ENCODE data around the gene CTSS.
"Not testable (repeated sequence)": the region's sequence is repeated elsewhere in the genome, so short reads cannot be mapped to it uniquely, and the experiment has no call there.

Gene CTSS

DNA sequence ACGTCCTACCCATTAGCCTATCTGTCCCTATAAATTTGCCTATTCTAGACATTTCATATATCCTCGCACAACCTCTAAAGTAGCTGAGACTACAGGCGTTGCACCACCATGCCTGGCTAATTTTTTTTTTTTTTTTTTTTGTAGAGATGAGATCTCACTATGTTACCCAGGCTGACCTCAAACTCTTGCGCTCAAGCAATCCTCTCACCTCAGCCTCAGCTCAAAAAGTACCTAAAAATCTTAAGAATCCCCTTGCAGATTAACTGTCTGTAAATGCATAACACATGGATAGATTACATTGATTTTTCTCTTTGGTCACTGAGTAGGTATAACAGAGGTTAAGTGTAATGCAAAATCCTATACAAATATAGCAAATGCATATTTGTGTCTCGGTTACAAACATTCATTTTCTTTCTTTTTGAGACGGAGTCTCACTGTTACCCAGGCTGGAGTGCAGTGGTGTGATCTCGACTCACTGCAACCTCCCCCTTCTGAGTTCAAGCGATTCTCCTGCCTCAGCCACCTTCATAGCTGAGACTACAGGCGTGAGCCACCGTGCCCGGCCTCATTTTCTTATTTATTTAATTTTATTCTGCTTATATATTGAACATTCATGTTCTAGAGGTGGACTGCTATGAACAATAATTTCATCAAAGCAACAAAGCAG is 47.2 kb downstream of the CTSS start:
- Histone ChIP-seq H3K4me3 (ENCODE audit: low read depth, low read length) (no peak overlapping the region), H3K4me2 (ENCODE audit: low read length) (no peak overlapping the region), H3K9me3 (ENCODE audit: control insufficient read depth, low read length) (no peaks in the 10 kb centered on the region), H3K36me3 (ENCODE audit: control insufficient read depth, insufficient read depth, low read length) (no peaks in the 10 kb centered on the region), H3K9ac (no peak overlapping the region), H3K27ac (no peak overlapping the region), H3K27me3 (ENCODE audit: control insufficient read depth, insufficient read depth, low read length) (no peaks in the 10 kb centered on the region), H2AFZ (no peak overlapping the region), H3K79me2 (no peaks in the 10 kb centered on the region), H3K4me1 (no peaks in the 10 kb centered on the region)
- TF ChIP-seq, protein P1, sequence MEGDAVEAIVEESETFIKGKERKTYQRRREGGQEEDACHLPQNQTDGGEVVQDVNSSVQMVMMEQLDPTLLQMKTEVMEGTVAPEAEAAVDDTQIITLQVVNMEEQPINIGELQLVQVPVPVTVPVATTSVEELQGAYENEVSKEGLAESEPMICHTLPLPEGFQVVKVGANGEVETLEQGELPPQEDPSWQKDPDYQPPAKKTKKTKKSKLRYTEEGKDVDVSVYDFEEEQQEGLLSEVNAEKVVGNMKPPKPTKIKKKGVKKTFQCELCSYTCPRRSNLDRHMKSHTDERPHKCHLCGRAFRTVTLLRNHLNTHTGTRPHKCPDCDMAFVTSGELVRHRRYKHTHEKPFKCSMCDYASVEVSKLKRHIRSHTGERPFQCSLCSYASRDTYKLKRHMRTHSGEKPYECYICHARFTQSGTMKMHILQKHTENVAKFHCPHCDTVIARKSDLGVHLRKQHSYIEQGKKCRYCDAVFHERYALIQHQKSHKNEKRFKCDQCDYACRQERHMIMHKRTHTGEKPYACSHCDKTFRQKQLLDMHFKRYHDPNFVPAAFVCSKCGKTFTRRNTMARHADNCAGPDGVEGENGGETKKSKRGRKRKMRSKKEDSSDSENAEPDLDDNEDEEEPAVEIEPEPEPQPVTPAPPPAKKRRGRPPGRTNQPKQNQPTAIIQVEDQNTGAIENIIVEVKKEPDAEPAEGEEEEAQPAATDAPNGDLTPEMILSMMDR (IDR thresholded peaks at IDR 0.05) = no peak

DNA sequence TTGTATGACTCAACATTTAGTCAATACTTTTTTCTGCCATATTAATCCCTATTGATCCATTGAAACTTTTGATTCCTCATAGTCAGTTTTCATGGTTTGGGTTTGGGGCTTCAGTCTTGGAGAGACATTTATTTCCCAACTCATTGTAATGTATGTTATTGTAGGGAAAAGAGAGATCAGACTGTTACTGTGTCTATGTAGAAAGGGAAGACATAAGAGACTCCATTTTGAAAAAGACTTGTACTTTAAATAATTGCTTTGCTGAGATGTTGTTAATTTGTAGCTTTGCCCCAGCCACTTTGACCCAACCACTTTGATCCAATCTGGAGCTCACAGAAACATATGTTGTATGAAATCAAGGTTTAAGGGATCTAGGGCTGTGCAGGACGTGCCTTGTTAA is 56.5 kb downstream of the CTSS start:
- H3K9me3 ChIP-seq (ENCODE audit: control insufficient read depth, low read length); H3K4me2 ChIP-seq (ENCODE audit: low read length); H3K4me1 ChIP-seq; H3K27ac ChIP-seq; H2AFZ ChIP-seq; H3K36me3 ChIP-seq (ENCODE audit: control insufficient read depth, insufficient read depth, low read length); H3K27me3 ChIP-seq (ENCODE audit: control insufficient read depth, insufficient read depth, low read length); H3K79me2 ChIP-seq; H3K4me3 ChIP-seq (ENCODE audit: low read depth, low read length); H3K9ac ChIP-seq: not testable (repeated sequence)

DNA sequence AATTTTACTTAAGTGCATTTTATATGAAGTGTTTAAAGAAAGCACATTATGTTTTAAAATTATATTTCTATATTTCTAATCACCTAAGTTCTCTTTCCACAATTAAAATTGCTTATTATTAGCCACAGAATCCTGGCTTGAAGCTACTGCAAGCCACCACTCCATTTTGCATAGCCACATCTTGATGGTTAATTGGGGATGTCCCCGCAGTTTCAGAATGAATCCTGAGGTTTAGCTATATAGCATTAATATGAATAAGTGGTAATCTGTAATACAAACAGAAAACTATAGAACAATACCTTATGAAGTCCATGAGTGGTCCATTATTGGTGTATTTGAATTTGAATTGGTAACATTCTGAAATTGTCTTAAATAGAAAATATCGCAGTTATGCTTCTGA is 57.0 kb downstream of the CTSS start:
- TF ChIP-seq, protein P1 (IDR thresholded peaks at IDR 0.05) = no peak
- Histone ChIP-seq H3K36me3 (ENCODE audit: control insufficient read depth, insufficient read depth, low read length) (no peaks in the 10 kb centered on the region), H3K4me2 (ENCODE audit: low read length) (no peak overlapping the region), H3K27ac (no peak overlapping the region), H3K27me3 (ENCODE audit: control insufficient read depth, insufficient read depth, low read length) (no peaks in the 10 kb centered on the region), H3K4me3 (ENCODE audit: low read depth, low read length) (no peak overlapping the region), H3K9me3 (ENCODE audit: control insufficient read depth, low read length) (no peaks in the 10 kb centered on the region), H3K79me2 (no peaks in the 10 kb centered on the region), H3K9ac (no peak overlapping the region), H2AFZ (no peak overlapping the region), H3K4me1 (no peaks in the 10 kb centered on the region)

DNA sequence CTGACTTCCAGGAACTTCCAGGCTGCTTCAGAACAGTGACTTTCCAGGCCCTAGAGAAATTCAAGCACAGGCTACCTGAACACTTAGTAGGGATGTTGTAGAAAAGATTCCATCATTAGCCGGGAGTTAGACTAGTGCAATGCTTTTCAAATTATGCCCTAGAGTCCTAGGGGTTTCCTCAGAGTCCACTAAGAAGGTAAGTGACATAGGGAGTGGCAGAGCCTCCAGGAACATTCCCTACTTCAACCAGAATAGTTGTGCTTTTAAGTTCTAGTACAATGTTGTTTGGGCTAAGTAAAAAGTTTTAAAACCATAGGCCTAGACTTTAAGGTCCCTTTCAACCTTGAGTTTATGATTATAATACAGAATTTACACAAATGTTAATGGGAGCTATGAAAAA is 59.5 kb downstream of the CTSS start:
- H3K27ac ChIP-seq = no peak overlapping the region
- H3K4me3 ChIP-seq (ENCODE audit: low read depth, low read length) = no peak overlapping the region
- TF ChIP-seq, protein P1 (IDR thresholded peaks at IDR 0.05) = no peak
- H3K4me2 ChIP-seq (ENCODE audit: low read length) = no peak overlapping the region
- H3K27me3 ChIP-seq (ENCODE audit: control insufficient read depth, insufficient read depth, low read length) = no peaks in the 10 kb centered on the region
- no peaks in the 10 kb centered on the region for H3K79me2 ChIP-seq
- no peak overlapping the region for H3K9ac ChIP-seq
- no peaks in the 10 kb centered on the region for H3K9me3 ChIP-seq (ENCODE audit: control insufficient read depth, low read length)
- no peaks in the 10 kb centered on the region for H3K4me1 ChIP-seq
- H2AFZ ChIP-seq = no peak overlapping the region
- H3K36me3 ChIP-seq (ENCODE audit: control insufficient read depth, insufficient read depth, low read length) = no peaks in the 10 kb centered on the region

DNA sequence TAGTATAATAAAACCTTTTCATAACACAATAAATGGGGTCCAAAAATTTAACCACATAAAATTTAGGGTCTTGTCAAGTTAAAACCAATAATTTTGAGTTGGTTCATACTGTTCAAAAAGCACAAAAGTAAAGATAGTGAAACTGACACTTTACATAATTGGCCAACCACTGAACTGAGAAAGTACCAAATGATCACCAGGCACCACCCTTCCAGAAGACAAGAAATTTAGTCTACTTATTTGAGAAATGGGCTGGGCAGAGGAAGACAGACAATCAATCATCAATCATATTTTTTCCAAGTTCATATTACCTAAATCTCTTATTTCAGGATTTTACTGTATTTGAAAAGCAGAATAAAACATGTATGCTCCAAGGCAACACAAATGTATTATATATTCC is 62.2 kb downstream of the CTSS start:
- H3K4me1 ChIP-seq = no peaks in the 10 kb centered on the region
- no peak overlapping the region for H3K27ac ChIP-seq
- no peaks in the 10 kb centered on the region for H3K36me3 ChIP-seq (ENCODE audit: control insufficient read depth, insufficient read depth, low read length)
- no peak overlapping the region for H3K4me3 ChIP-seq (ENCODE audit: low read depth, low read length)
- no peak overlapping the region for H2AFZ ChIP-seq
- H3K4me2 ChIP-seq (ENCODE audit: low read length) = no peak overlapping the region
- H3K9ac ChIP-seq = no peak overlapping the region
- H3K79me2 ChIP-seq = no peaks in the 10 kb centered on the region
- no peaks in the 10 kb centered on the region for H3K9me3 ChIP-seq (ENCODE audit: control insufficient read depth, low read length)
- TF ChIP-seq, protein P1 (IDR thresholded peaks at IDR 0.05) = no peak
- no peaks in the 10 kb centered on the region for H3K27me3 ChIP-seq (ENCODE audit: control insufficient read depth, insufficient read depth, low read length)

Measured in parathyroid adenoma (tissue), 2 donors.